ENCODE data around the gene TET1. TPM values are rescaled to one million over a fixed set of nuclear protein-coding genes. Genes with fewer than 3 reads are reported as not detected.
"Not testable (repeated sequence)": the region's sequence is repeated elsewhere in the genome, so short reads cannot be mapped to it uniquely, and the experiment has no call there.

TET1 gene
- total RNA-seq, 1 experiment from 2014 or later = 2.3 TPM

DNA sequence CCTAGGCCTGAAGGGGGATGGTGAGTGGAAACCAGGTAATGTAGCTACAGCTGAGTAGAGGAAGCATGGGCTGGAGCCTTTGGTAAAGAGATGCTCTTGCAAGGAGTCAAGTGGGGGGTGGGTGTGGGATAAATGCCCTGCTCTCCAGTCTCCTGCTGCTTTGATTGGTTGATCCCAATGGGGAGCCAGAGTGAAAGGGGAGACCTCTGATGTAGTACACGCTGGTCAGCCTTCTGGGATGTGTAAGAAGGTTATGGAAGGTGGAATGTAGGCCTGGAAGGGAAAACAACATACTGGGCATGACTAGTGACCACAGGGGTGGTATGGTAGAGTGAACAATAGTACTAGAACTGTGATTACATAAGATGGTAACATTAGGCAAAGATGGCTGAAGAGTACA is 44.3 kb downstream of the TET1 start:
- no peak for TF ChIP-seq SIN3A (IDR thresholded peaks at IDR 0.05; ENCODE audit: borderline replicate concordance, insufficient read depth, low read depth, low read length)
- no peak for TF ChIP-seq REST (IDR thresholded peaks at IDR 0.05; ENCODE audit: insufficient read depth in 1 of 2, low read depth in 2 of 2, low read length in 1 of 2)
- TF ChIP-seq TCF7L2 (IDR thresholded peaks at IDR 0.05; ENCODE audit: low read depth, low read length) = no peak
- TF ChIP-seq, protein P1, sequence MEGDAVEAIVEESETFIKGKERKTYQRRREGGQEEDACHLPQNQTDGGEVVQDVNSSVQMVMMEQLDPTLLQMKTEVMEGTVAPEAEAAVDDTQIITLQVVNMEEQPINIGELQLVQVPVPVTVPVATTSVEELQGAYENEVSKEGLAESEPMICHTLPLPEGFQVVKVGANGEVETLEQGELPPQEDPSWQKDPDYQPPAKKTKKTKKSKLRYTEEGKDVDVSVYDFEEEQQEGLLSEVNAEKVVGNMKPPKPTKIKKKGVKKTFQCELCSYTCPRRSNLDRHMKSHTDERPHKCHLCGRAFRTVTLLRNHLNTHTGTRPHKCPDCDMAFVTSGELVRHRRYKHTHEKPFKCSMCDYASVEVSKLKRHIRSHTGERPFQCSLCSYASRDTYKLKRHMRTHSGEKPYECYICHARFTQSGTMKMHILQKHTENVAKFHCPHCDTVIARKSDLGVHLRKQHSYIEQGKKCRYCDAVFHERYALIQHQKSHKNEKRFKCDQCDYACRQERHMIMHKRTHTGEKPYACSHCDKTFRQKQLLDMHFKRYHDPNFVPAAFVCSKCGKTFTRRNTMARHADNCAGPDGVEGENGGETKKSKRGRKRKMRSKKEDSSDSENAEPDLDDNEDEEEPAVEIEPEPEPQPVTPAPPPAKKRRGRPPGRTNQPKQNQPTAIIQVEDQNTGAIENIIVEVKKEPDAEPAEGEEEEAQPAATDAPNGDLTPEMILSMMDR (IDR thresholded peaks at IDR 0.05) = no peak
- TF ChIP-seq POLR2AphosphoS5 (IDR thresholded peaks at IDR 0.05; ENCODE audit: low read depth, low read length) = no peak
- no peak overlapping the region for H3K4me3 ChIP-seq (ENCODE audit: low read depth in 2 of 2, low read length in 2 of 2)
- intact Hi-C loops (cut with micrococcal nuclease; ENCODE audit: unreplicated experiment) (no loop called here), in situ Hi-C loops (cut with HindIII; ENCODE audit: low pct_unique_long_range_greater_than_20kb, low sequenced_read_pairs) (no loop called here)
- H3K4me1 ChIP-seq (ENCODE audit: control insufficient read depth, insufficient read depth, low read length) = peaks cover 15% of the 10 kb centered on the region
- H3K27me3 ChIP-seq (ENCODE audit: control insufficient read depth, insufficient read depth, low read length) = no peaks in the 10 kb centered on the region
- ATAC-seq (no peak), DNase-seq (ENCODE audit: low read depth, low spot score) (no peak)
- no peak overlapping the region for H3K27ac ChIP-seq (ENCODE audit: low read length)
- ChIA-PET POLR2A (no interaction called here), CTCF (interaction anchor here (0.7 kb wide), 1 partner anchor 54 kb away, joined by 3 read pairs; no protein-coding TSS in a partner anchor)
- no peaks in the 10 kb centered on the region for H3K36me3 ChIP-seq (ENCODE audit: control insufficient read depth, insufficient read depth, low read length)
- no TSS peak for BruUV-seq (replicated peaks)
- no peaks in the 10 kb centered on the region for H3K9me3 ChIP-seq (ENCODE audit: control insufficient read depth, insufficient read depth, low read depth, low read length)

DNA sequence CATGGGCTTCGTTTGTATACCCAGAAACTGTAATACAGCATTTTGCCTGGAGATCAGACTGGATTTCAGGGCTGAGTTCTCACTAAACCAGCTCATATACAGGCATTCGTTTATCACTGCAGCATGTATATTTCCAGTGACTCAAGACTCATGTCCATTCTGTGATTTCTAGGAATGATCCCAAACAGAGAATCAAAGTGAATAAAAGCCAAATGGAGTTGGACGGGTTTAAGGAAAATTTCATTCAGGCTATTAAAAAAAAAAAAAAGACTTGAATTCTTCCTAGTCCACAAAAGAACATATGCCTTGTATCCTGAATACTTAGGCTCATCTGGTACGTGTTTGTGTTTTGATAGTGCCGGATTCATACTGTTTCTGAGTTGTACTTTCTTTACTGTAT is 46.8 kb downstream of the TET1 start:
- Histone ChIP-seq H3K36me3 (ENCODE audit: control insufficient read depth, insufficient read depth, low read length) (no peaks in the 10 kb centered on the region), H3K27ac (ENCODE audit: low read length) (no peak overlapping the region), H3K27me3 (ENCODE audit: control insufficient read depth, insufficient read depth, low read length) (no peaks in the 10 kb centered on the region), H3K9me3 (ENCODE audit: control insufficient read depth, insufficient read depth, low read depth, low read length) (no peaks in the 10 kb centered on the region), H3K4me1 (ENCODE audit: control insufficient read depth, insufficient read depth, low read length) (no peaks in the 10 kb centered on the region), H3K4me3 (ENCODE audit: low read depth in 2 of 2, low read length in 2 of 2) (no peak overlapping the region)
- CTCF ChIA-PET = interaction anchor here (0.6 to 0.7 kb wide), 3 partner anchors 32 to 90 kb away, joined by 3 to 9 read pairs (median 9); no protein-coding TSS in a partner anchor
- DNase-seq (ENCODE audit: low read depth, low spot score) (no peak), ATAC-seq (no peak)
- intact Hi-C loops (cut with micrococcal nuclease; ENCODE audit: unreplicated experiment) = no loop called here
- TF ChIP-seq REST (IDR thresholded peaks at IDR 0.05; ENCODE audit: insufficient read depth in 1 of 2, low read depth in 2 of 2, low read length in 1 of 2) = no peak
- TF ChIP-seq, protein P1 (IDR thresholded peaks at IDR 0.05) = no peak
- TF ChIP-seq SIN3A (IDR thresholded peaks at IDR 0.05; ENCODE audit: borderline replicate concordance, insufficient read depth, low read depth, low read length) = no peak
- POLR2A ChIA-PET = no interaction called here
- in situ Hi-C loops (cut with HindIII; ENCODE audit: low pct_unique_long_range_greater_than_20kb, low sequenced_read_pairs) = no loop called here
- BruUV-seq (replicated peaks) = no TSS peak

GRCh38 chr10:68610023-68610422 is 49.9 kb downstream of the TET1 start:
- POLR2A ChIA-PET; H3K4me3 ChIP-seq (ENCODE audit: low read depth in 2 of 2, low read length in 2 of 2); in situ Hi-C loops (cut with HindIII; ENCODE audit: low pct_unique_long_range_greater_than_20kb, low sequenced_read_pairs); ATAC-seq; H3K27me3 ChIP-seq (ENCODE audit: control insufficient read depth, insufficient read depth, low read length); BruUV-seq (replicated peaks); H3K9me3 ChIP-seq (ENCODE audit: control insufficient read depth, insufficient read depth, low read depth, low read length); H3K36me3 ChIP-seq (ENCODE audit: control insufficient read depth, insufficient read depth, low read length); intact Hi-C loops (cut with micrococcal nuclease; ENCODE audit: unreplicated experiment); H3K4me1 ChIP-seq (ENCODE audit: control insufficient read depth, insufficient read depth, low read length); DNase-seq (ENCODE audit: low read depth, low spot score); H3K27ac ChIP-seq (ENCODE audit: low read length): not testable (repeated sequence)
- CTCF ChIA-PET = interaction anchor here (0.6 kb wide), 1 partner anchor 286 kb away, joined by 7 read pairs; no protein-coding TSS in a partner anchor

Measured in Panc1 (cell line).